WERI-Rb-1 (cell line): ENCODE data around the gene LYAR.
"Not testable (repeated sequence)": the region's sequence is repeated elsewhere in the genome, so short reads cannot be mapped to it uniquely, and the experiment has no call there.

Experiments
- DNase-seq: peaks from one replicate; pipeline ENCODE4 v3.0.0-alpha.2; 2020
- H3K27ac ChIP-seq: fragments of 250-450 bp; sonication (Bioruptor Pico); 2 replicates; pipeline ENCODE4 v1.5.1; 2020; ENCODE audit warnings: mild to moderate bottlenecking, moderate library complexity
- H3K27me3 ChIP-seq: fragments of 250-450 bp; sonication (Bioruptor Pico); 2 replicates; pipeline ENCODE4 v1.5.1; 2021; ENCODE audit warnings: mild to moderate bottlenecking, low read depth, moderate library complexity; ENCODE audit not compliant: insufficient read depth, severe bottlenecking
- H3K36me3 ChIP-seq: fragments of 250-450 bp; sonication (Bioruptor Pico); 2 replicates; pipeline ENCODE4 v1.5.1; 2020; ENCODE audit warnings: mild to moderate bottlenecking, moderate library complexity
- H3K4me3 ChIP-seq: 2 replicates; pipeline ENCODE4 v1.5.1; 2011; ENCODE audit warnings: low read depth, mild to moderate bottlenecking, control low read depth, low read length
- H3K9me3 ChIP-seq: fragments of 250-450 bp; sonication (Bioruptor Pico); 2 replicates; pipeline ENCODE4 v1.5.1; 2021; ENCODE audit warnings: mild to moderate bottlenecking, moderate library complexity; ENCODE audit not compliant: severe bottlenecking
- CTCF ChIP-seq: IDR thresholded peaks from 2 replicates; pipeline ENCODE4 v1.5.1; 2011; ENCODE audit warnings: low read depth, mild to moderate bottlenecking, control low read depth, inconsistent platforms, low read length

LYAR gene

GRCh38 chr4:4249866-4250265 is 40.1 kb downstream of the LYAR start:
- no peak overlapping the region for H3K4me3 ChIP-seq
- H3K36me3 ChIP-seq = peaks cover 6% of the 10 kb centered on the region
- H3K27me3 ChIP-seq = no peaks in the 10 kb centered on the region
- no peak for DNase-seq
- no peak for TF ChIP-seq CTCF
- H3K27ac ChIP-seq = no peak overlapping the region
- no peaks in the 10 kb centered on the region for H3K9me3 ChIP-seq

GRCh38 chr4:4249342-4249741 is 40.6 kb downstream of the LYAR start:
- not testable (repeated sequence) for H3K9me3 ChIP-seq, DNase-seq, H3K4me3 ChIP-seq, H3K27me3 ChIP-seq, H3K27ac ChIP-seq
- peaks cover 11% of the 10 kb centered on the region for H3K36me3 ChIP-seq

- TF ChIP-seq CTCF = no peak
- H3K4me3 ChIP-seq = peak overlapping the region; percentile 90
- H3K27me3 ChIP-seq = no peaks in the 10 kb centered on the region
- DNase-seq = no peak
- no peaks in the 10 kb centered on the region for H3K9me3 ChIP-seq
- peaks cover 16% of the 10 kb centered on the region for H3K36me3 ChIP-seq
- peak overlapping the region; percentile 89 for H3K27ac ChIP-seq
Observed at GRCh38 chr4:4248885-4249203, 41.1 kb downstream of the LYAR start.

GRCh38 chr4:4248029-4248884 is 41.7 kb downstream of the LYAR start, which contains the start of gene TMEM128:
TSS of gene TMEM128 (minus strand) at chr4:4248223. CDS start at chr4:4248202, 21 bp downstream.
- Histone ChIP-seq H3K27ac (peak within 1 kb of the TSS; percentile 89), H3K4me3 (peak within 1 kb of the TSS; percentile 90), H3K36me3 (peaks cover 20% of the 10 kb centered on the region), H3K27me3 (no peaks in the 10 kb centered on the region), H3K9me3 (no peaks in the 10 kb centered on the region)
- no peak for TF ChIP-seq CTCF
- peak; percentile 94 for DNase-seq

- DNase-seq = no peak
- peak overlapping the region; percentile 89 for H3K27ac ChIP-seq
- peak overlapping the region; percentile 90 for H3K4me3 ChIP-seq
- H3K9me3 ChIP-seq = no peaks in the 10 kb centered on the region
- peaks cover 20% of the 10 kb centered on the region for H3K36me3 ChIP-seq
- TF ChIP-seq CTCF = no peak
- H3K27me3 ChIP-seq = no peaks in the 10 kb centered on the region
Observed at GRCh38 chr4:4247696-4248028, 42.3 kb downstream of the LYAR start.

GRCh38 chr4:4245172-4245571 is 44.8 kb downstream of the LYAR start:
- TF ChIP-seq CTCF = no peak
- no peak overlapping the region for H3K4me3 ChIP-seq
- H3K27ac ChIP-seq = no peak overlapping the region
- DNase-seq = no peak
- no peaks in the 10 kb centered on the region for H3K9me3 ChIP-seq
- H3K27me3 ChIP-seq = no peaks in the 10 kb centered on the region
- peaks cover 40% of the 10 kb centered on the region for H3K36me3 ChIP-seq

- H3K4me3 ChIP-seq, H3K9me3 ChIP-seq, DNase-seq, H3K27me3 ChIP-seq, H3K27ac ChIP-seq: not testable (repeated sequence)
- H3K36me3 ChIP-seq = peaks cover 32% of the 10 kb centered on the region
Observed at GRCh38 chr4:4239551-4239950, 50.4 kb downstream of the LYAR start.
